Measurements from ENCODE around the gene TLR4. TPM values are rescaled to one million over a fixed set of nuclear protein-coding genes. Genes with fewer than 3 reads are reported as not detected.

The TLR4 gene
- total RNA-seq, 2 donors from 2014 or later, result 78.2 to 94.5 TPM

GRCh38 chr9:117718701-117719100, 14.5 kb downstream of the TLR4 start:
- Histone ChIP-seq H3K4me3 (no peak overlapping the region), H3K9me3 (no peaks in the 10 kb centered on the region), H3K27me3 (replicated peaks; ENCODE audit: insufficient read depth) (no peaks in the 10 kb centered on the region), H3K36me3 (peaks cover 13% of the 10 kb centered on the region), H3K4me1 (ENCODE audit: control insufficient read depth in 1 of 2, low read depth in 2 of 2) (peaks cover 31 to 41% of the 10 kb centered on the region in 2 donors), H3K27ac (peak overlapping the region in 1 of 2 donors; percentile 21)
- TF ChIP-seq CTCF (IDR thresholded peaks at IDR 0.05), result no peak
- DNase-seq (ENCODE audit: low spot score) (no peak), ATAC-seq (ENCODE audit: insufficient number of reproducible peaks, low FRiP score, low read depth) (no peak)

- DNase-seq (ENCODE audit: low spot score), result no peak
- H3K27ac ChIP-seq, result peak overlapping the region in 1 of 2 donors; percentile 21
- peaks cover 7% of the 10 kb centered on the region for H3K36me3 ChIP-seq
- TF ChIP-seq CTCF (IDR thresholded peaks at IDR 0.05), result no peak
- no peaks in the 10 kb centered on the region for H3K9me3 ChIP-seq
- no peak for ATAC-seq (ENCODE audit: insufficient number of reproducible peaks, low FRiP score, low read depth)
- no peak overlapping the region for H3K4me3 ChIP-seq
- no peaks in the 10 kb centered on the region for H3K27me3 ChIP-seq (replicated peaks; ENCODE audit: insufficient read depth)
- H3K4me1 ChIP-seq (ENCODE audit: control insufficient read depth in 1 of 2, low read depth in 2 of 2), result peaks cover 31 to 46% of the 10 kb centered on the region in 2 donors
Observed at GRCh38 chr9:117719161-117719920, 15.1 kb downstream of the TLR4 start.

- DNase-seq (ENCODE audit: low spot score), result no peak
- Histone ChIP-seq H3K4me1 (ENCODE audit: control insufficient read depth in 1 of 2, low read depth in 2 of 2) (peaks cover 31 to 46% of the 10 kb centered on the region in 2 donors), H3K9me3 (no peaks in the 10 kb centered on the region), H3K4me3 (no peak overlapping the region), H3K27me3 (replicated peaks; ENCODE audit: insufficient read depth) (no peaks in the 10 kb centered on the region), H3K27ac (peak overlapping the region in 1 of 2 donors; percentile 0), H3K36me3 (no peaks in the 10 kb centered on the region)
- TF ChIP-seq CTCF (IDR thresholded peaks at IDR 0.05), result no peak
- no peak for ATAC-seq (ENCODE audit: insufficient number of reproducible peaks, low FRiP score, low read depth)
Observed at GRCh38 chr9:117720066-117720465, 15.9 kb downstream of the TLR4 start.

DNA sequence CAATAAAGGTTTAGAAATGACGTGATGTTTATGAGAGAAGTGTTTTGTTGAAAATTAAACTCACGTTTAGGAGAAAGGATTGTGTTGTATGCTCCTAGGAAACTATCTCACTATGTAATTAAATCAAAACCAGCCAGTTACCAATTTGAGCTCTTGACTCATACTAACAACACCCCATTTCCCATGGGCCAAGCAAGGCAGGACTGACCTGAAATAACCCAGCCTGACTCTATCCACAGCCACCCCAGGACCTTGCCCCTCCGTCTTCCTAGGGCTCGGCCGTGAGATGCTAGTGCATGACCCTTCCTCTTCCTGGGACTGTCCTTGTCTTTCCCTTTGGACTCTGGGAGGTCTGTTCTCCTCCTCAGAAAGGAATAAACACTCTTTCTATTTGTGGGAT, 16.4 kb downstream of the TLR4 start:
- peaks cover 33 to 46% of the 10 kb centered on the region in 2 donors for H3K4me1 ChIP-seq (ENCODE audit: control insufficient read depth in 1 of 2, low read depth in 2 of 2)

GRCh38 chr9:117720987-117721386, 16.8 kb downstream of the TLR4 start:
- TF ChIP-seq CTCF (IDR thresholded peaks at IDR 0.05), result no peak
- no peaks in the 10 kb centered on the region for H3K27me3 ChIP-seq (replicated peaks; ENCODE audit: insufficient read depth)
- ATAC-seq (ENCODE audit: insufficient number of reproducible peaks, low FRiP score, low read depth), result no peak
- no peak overlapping the region for H3K4me3 ChIP-seq
- DNase-seq (ENCODE audit: low spot score), result no peak
- H3K4me1 ChIP-seq (ENCODE audit: control insufficient read depth in 1 of 2, low read depth in 2 of 2), result peaks cover 36 to 46% of the 10 kb centered on the region in 2 donors
- H3K9me3 ChIP-seq, result no peaks in the 10 kb centered on the region
- no peaks in the 10 kb centered on the region for H3K36me3 ChIP-seq
- H3K27ac ChIP-seq, result no peak overlapping the region

More for the DNA sequence above, 16.4 kb downstream of the TLR4 start:
- no peaks in the 10 kb centered on the region for H3K9me3 ChIP-seq
- no peak for DNase-seq (ENCODE audit: low spot score)
- H3K27ac ChIP-seq, result peak overlapping the region in 1 of 2 donors; percentile 0
- H3K27me3 ChIP-seq (replicated peaks; ENCODE audit: insufficient read depth), result no peaks in the 10 kb centered on the region
- no peak overlapping the region for H3K4me3 ChIP-seq
- no peak for TF ChIP-seq CTCF (IDR thresholded peaks at IDR 0.05)
- H3K36me3 ChIP-seq, result no peaks in the 10 kb centered on the region
- ATAC-seq (ENCODE audit: insufficient number of reproducible peaks, low FRiP score, low read depth), result peak; percentile 78

All from thoracic aorta (tissue), 2 donors.